Spinal cord (tissue), 10 donors: ENCODE results near the gene PRPSAP1. TPM values are rescaled to one million over a fixed set of nuclear protein-coding genes. Genes with fewer than 3 reads are reported as not detected.

Experiments used
- DNase-seq, 6 donors: peaks; one replicate each; pipeline versions ENCODE4 v3.0.0 to v3.0.0-alpha.2; 2013 to 2015; ENCODE audit warnings: low spot score in 6 of 6, low read depth in 4 of 6
- H3K27ac ChIP-seq: one replicate; pipeline ENCODE4 v1.5.1; 2013; ENCODE audit warnings: low read depth, low read length, control low read depth
- H3K27me3 ChIP-seq: one replicate; pipeline ENCODE4 v1.6.1; 2013; ENCODE audit warnings: low read length; ENCODE audit not compliant: control insufficient read depth, insufficient read depth
- H3K36me3 ChIP-seq: one replicate; pipeline ENCODE4 v1.6.1; 2013; ENCODE audit warnings: low read length; ENCODE audit not compliant: control insufficient read depth, insufficient read depth
- H3K4me1 ChIP-seq: one replicate; pipeline ENCODE4 v1.6.1; 2013; ENCODE audit warnings: low read length; ENCODE audit not compliant: control insufficient read depth, insufficient read depth
- H3K4me3 ChIP-seq: one replicate; pipeline ENCODE4 v1.5.1; 2013; ENCODE audit warnings: low read depth, low read length, control low read depth
- H3K9me3 ChIP-seq: one replicate; pipeline ENCODE4 v1.6.1; 2013; ENCODE audit warnings: low read length; ENCODE audit not compliant: control insufficient read depth, insufficient read depth
- WGBS: methylation state at CpG from one replicate; pipeline ENCODE4 v1.1.5; 2013; ENCODE audit warnings: missing lambda C conversion rate; ENCODE audit not compliant: insufficient coverage; 5-methylcytosine and 5-hydroxymethylcytosine counted together
- polyA plus RNA-seq, 2 donors: library from polyadenylated mRNA; unstranded; fragments of 120-200 nt; gene quantifications; one replicate each; pipeline ENCODE4 v1.2.1, GENCODE V29; 2013; ENCODE audit not compliant: insufficient read length in 2 of 2
- total RNA-seq, 2 donors: library from RNA; depleted of rRNA in 1 of 2; stranded (reverse); fragments of 120-200 nt in 1 of 2; fragments of >200 nt in 1 of 2; gene quantifications; one replicate each; pipeline versions ENCODE4 v1.2.3 to v1.2.4, GENCODE V29; 2013 to 2014
- donor health status: healthy.

PRPSAP1 gene
- total and polyA plus RNA-seq, 4 donors = 71.7 to 105 (median 86.6) TPM

DNA sequence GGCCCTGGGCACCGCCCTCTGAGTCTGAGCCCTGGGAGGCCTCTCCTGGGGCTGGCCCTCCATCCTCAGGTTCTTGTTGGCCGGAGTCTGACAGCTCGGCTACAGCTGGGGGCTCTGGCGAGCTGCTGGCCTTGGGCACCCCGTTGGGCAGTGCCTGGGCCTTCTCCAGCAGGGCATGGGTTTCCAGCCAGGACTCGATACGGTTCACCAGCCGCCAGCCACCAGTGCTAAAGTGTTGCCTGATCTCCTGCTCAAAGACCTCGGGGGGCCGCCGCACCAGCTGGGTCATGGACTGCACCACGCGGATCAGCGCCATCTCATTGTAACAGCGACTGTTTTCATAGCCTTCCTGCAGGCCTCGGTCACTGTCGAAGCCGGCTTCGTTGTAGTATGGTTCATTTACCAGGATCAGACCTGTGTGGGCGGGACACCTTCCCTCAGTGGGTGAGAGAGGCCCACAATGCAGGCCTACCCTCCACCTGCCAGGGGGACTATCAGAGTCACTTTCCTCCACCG is 37.5 kb upstream of the PRPSAP1 start:
- Histone ChIP-seq H3K27me3 (peaks cover 4% of the 10 kb centered on the region), H3K9me3 (no peaks in the 10 kb centered on the region), H3K27ac (no peak overlapping the region), H3K4me3 (no peak overlapping the region), H3K4me1 (peaks cover 8% of the 10 kb centered on the region), H3K36me3 (peaks cover 90% of the 10 kb centered on the region)
- 86% methylated on average over 20 of the region's 21 CpGs for WGBS
- no peak for DNase-seq

DNA sequence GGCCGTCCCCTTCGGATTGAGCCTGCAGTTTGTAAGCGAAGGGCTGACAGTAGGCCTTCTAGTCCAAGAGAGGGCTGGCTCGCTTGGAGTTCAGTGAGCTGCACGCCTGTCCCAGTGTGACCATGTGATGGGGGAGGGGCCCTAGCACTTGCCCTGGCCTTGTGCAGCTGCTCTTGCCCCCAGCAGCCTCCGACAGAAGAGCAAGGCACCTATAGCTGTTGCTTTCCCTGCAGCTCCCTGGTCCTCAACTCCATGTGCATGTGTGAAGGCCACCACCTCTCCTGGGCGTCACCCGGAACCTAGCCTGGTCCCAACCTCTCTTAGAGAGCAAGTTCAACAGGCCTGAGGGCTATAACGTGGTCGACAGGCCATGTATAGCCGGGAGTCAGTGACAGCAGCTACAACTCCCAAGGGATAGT is 36.3 kb upstream of the PRPSAP1 start:
- Histone ChIP-seq H3K27ac (no peak overlapping the region), H3K9me3 (no peaks in the 10 kb centered on the region), H3K4me1 (peaks cover 20% of the 10 kb centered on the region), H3K4me3 (no peak overlapping the region), H3K27me3 (peaks cover 16% of the 10 kb centered on the region), H3K36me3 (peaks cover 80% of the 10 kb centered on the region)
- DNase-seq = no peak
- 81% methylated on average over 9 of the region's 11 CpGs for WGBS

DNA sequence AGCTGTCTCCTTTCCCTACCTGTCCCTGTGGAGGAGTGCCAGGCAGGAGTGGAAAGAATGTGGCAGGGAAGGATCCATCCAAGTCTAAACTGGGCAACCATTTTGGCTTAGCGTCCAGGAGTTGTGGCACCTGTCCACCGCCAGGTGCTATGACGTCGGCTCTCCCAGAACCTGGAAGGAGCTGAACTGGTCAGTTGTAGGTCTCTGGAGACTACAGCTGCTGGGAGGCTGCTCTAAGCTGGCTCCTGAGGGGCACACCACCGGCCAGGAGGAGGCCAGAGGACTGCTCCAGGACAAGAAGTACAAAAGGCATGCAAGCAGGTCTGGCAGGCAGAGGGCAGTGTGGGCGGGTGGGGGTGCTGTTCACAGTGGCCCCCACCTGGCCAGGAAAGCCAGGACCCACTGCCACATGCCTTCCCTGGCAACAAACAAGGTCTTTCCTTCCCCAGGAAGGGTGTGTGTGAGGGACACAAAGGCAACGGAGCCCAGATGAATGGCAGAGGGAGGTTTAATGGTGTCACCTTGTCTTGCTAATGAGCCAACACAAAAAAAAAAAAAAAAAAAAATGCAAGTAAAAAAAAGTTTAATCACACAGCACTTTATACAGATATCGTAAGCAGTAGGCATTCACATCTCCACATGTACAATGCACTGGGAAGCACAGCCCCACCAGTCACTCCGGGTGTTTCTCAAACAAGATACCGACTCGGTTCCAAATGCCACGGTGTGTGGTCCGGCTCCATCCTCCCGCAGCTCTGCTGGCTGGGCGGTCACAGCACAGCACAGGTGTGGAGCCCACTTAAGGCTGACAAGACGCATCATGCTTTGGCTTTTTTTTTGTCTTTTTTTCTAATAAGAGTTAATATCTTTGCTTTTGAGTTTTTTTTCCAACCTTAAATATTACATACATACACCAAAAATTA is 35.5 kb upstream of the PRPSAP1 start:
- DNase-seq = no peak
- WGBS = 86% methylated on average over 14 of the region's 16 CpGs
- no peaks in the 10 kb centered on the region for H3K9me3 ChIP-seq
- H3K4me3 ChIP-seq = no peak overlapping the region
- H3K36me3 ChIP-seq = peaks cover 75% of the 10 kb centered on the region
- H3K4me1 ChIP-seq = peaks cover 23% of the 10 kb centered on the region
- H3K27me3 ChIP-seq = peaks cover 21% of the 10 kb centered on the region
- H3K27ac ChIP-seq = no peak overlapping the region

DNA sequence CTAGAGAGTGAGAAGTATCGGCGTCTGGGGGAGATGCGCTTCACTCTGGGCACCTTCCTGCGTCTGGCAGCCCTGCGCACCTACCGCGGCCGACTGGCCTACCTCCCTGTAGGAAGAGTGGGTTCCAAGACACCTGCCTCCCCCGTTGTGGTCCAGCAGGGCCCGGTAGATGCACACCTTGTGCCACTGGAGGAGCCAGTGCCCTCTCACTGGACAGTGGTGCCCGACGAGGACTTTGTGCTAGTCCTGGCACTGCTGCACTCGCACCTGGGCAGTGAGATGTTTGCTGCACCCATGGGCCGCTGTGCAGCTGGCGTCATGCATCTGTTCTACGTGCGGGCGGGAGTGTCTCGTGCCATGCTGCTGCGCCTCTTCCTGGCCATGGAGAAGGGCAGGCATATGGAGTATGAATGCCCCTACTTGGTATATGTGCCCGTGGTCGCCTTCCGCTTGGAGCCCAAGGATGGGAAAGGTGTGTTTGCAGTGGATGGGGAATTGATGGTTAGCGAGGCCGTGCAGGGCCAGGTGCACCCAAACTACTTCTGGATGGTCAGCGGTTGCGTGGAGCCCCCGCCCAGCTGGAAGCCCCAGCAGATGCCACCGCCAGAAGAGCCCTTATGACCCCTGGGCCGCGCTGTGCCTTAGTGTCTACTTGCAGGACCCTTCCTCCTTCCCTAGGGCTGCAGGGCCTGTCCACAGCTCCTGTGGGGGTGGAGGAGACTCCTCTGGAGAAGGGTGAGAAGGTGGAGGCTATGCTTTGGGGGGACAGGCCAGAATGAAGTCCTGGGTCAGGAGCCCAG is 33.5 kb upstream of the PRPSAP1 start:
- Histone ChIP-seq H3K9me3 (no peaks in the 10 kb centered on the region), H3K27ac (no peak overlapping the region), H3K27me3 (peaks cover 37% of the 10 kb centered on the region), H3K4me1 (peaks cover 41% of the 10 kb centered on the region), H3K4me3 (no peak overlapping the region), H3K36me3 (peaks cover 56% of the 10 kb centered on the region)
- WGBS = 92% methylated on average over 22 of the region's 31 CpGs
- DNase-seq = no peak

DNA sequence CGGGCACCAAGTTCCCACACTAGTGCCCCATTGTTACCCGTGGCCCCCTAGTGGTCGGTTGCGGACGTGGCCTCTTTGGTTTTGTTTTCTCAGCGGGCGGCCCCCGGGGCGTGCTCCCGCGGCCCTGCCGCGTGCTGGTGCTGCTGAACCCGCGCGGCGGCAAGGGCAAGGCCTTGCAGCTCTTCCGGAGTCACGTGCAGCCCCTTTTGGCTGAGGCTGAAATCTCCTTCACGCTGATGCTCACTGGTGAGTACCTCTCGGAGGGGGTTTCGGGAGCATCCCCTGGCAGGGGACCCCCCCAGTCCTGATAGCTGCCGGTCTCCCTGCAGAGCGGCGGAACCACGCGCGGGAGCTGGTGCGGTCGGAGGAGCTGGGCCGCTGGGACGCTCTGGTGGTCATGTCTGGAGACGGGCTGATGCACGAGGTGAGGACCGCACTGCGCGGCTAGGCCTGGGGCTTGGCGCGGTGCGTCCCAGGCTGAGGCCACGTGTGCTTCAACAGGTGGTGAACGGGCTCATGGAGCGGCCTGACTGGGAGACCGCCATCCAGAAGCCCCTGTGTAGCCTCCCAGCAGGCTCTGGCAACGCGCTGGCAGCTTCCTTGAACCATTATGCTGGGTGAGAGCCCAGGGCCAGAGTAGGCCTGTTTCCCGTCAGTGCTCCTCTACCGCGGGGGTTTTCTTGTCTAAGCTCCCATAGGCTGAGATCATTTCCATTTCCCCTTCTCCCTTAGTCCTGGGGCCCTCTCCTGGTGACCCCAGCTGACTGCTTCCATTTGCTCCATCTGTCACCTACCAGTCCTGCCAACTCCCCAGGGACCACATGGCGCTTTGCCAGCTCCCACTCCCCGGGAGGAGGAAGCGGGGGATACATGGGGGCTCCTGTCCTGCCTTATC is 32.4 kb upstream of the PRPSAP1 start:
- DNase-seq = peak in 2 of 6 donors; percentile 43 to 75
- peak overlapping the region; percentile 50 for H3K4me3 ChIP-seq
- no peak overlapping the region for H3K27ac ChIP-seq
- 20% methylated on average over 50 of the region's 52 CpGs for WGBS
- H3K27me3 ChIP-seq = peaks cover 37% of the 10 kb centered on the region
- no peaks in the 10 kb centered on the region for H3K9me3 ChIP-seq
- peaks cover 47% of the 10 kb centered on the region for H3K36me3 ChIP-seq
- H3K4me1 ChIP-seq = peaks cover 51% of the 10 kb centered on the region

DNA sequence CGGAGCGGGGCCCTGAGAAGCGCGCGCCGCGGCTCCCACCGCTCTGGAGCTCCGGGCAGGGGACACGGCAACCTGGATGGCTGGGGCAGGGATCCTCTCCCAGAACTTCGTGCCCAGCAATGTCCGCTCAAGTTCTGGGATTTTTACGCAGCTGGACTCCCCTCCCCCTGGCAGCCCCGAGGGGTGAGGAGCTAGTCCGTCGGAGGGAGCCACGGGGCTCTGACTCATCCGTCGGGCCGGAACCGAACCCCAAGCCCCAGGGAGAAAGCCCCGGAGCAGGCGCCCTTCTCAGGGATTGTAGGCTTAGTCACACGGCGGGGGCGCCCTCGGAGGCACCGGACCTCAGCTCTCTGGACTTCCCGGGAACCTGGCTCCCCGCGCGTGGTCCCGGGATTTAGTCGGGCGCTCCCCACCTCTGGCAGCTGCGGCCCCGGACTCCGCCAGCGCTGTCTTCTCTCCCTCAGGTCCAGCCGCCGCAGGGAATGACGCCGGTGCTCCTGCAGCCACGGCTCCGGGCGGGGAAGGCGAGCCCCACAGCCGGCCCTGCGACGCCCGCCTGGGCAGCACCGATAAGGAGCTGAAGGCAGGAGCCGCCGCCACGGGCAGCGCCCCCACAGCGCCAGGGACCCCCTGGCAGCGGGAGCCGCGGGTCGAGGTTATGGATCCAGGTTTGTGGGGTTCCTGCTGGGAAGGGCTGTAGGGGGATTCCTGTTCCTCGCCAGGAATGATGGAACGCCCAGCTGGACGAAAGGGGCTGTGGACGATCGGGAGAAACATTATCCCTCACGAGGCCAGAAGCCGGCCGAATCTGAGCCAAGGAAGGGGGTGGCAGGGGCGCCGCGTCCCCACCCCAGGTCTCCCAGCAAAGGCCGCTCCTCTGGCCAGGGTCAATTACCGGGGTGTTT is 31.5 kb upstream of the PRPSAP1 start:
- H3K27ac ChIP-seq = no peak overlapping the region
- WGBS = 1% methylated on average over 74 of the region's 74 CpGs
- DNase-seq = no peak
- H3K4me1 ChIP-seq = peaks cover 58% of the 10 kb centered on the region
- H3K4me3 ChIP-seq = peak overlapping the region; percentile 50
- peaks cover 38% of the 10 kb centered on the region for H3K36me3 ChIP-seq
- no peaks in the 10 kb centered on the region for H3K9me3 ChIP-seq
- peaks cover 37% of the 10 kb centered on the region for H3K27me3 ChIP-seq

DNA sequence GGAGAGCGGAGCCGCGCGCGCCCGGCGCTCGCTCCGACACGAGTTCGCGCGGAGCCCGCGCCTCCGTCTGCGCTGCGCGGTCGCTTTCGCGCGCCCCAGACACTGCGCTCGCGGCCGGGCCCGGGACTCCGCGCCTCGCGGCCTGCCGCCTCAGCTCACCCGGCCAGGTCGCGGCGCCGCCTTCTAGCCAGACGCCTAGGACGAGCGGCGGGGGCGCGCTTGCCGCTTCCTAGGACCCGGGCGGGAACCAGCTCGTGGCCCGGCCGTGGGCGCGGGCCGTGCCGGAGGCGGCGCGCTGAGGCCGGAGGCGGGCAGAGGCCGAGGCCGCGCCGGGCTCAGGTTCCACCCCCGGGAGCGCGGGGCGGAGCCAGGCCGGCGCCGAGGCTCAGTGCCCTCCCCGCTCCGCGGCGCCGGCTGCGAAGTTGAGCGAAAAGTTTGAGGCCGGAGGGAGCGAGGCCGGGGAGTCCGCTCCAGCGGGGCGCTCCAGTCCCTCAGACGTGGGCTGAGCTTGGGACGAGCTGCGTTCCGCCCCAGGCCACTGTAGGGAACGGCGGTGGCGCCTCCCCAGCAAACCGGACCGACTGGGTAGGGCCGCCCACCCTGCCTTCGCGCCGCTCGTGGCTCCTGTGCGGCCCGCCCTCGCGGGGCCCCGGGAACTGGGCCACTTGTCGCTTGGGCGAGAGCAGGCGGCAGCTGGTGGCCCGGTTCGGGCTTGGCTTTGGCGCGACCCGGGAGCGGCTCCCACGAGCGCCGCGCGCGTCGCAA is 30.7 kb upstream of the PRPSAP1 start, which contains the start of gene SPHK1:
Gene SPHK1 (plus strand): TSS at position 388 of the 765 bp plus-strand sequence. CDS start 1,036 bp downstream, outside the sequence.
- H3K4me3 ChIP-seq = peak within 1 kb of the TSS; percentile 58
- H3K36me3 ChIP-seq = peaks cover 30% of the 10 kb centered on the region
- peak in 2 of 6 donors; percentile 61 to 84 for DNase-seq
- H3K4me1 ChIP-seq = peaks cover 58% of the 10 kb centered on the region
- peak within 1 kb of the TSS; percentile 84 for H3K27ac ChIP-seq
- no peaks in the 10 kb centered on the region for H3K9me3 ChIP-seq
- peaks cover 37% of the 10 kb centered on the region for H3K27me3 ChIP-seq
- under 1% methylated on average over 118 of the region's 118 CpGs for WGBS
